ENCODE results near the gene GLT6D1. TPM values are rescaled to one million over a fixed set of nuclear protein-coding genes. Genes with fewer than 3 reads are reported as not detected.

GLT6D1 gene
- total RNA-seq, 4 donors from 2014 or later = not detected

GRCh38 chr9:135584371-135584770, 55.0 kb downstream of the GLT6D1 start:
- Histone ChIP-seq H3K4me1 (no peaks in the 10 kb centered on the region), H3K36me3 (no peaks in the 10 kb centered on the region), H3K27ac (no peak overlapping the region), H3K4me3 (no peak overlapping the region), H3K27me3 (peaks cover 0 to 70% (median 0%) of the 10 kb centered on the region in 4 donors), H3K9me3 (no peaks in the 10 kb centered on the region)
- intact Hi-C loops (cut with DNase I) = no loop called here
- no peak for DNase-seq
- 17% methylated on average over 1 of the region's 5 CpGs; no CpG with 5 or more reads in 1 of the 2 donors for WGBS, 2 donors
- TF ChIP-seq POLR2A (IDR thresholded peaks at IDR 0.05) (no peak), CTCF (IDR thresholded peaks at IDR 0.05) (no peak)

GRCh38 chr9:135583688-135584011, 55.7 kb downstream of the GLT6D1 start:
- H3K4me1 ChIP-seq = no peaks in the 10 kb centered on the region
- H3K4me3 ChIP-seq = no peak overlapping the region
- intact Hi-C loops (cut with DNase I) = no loop called here
- H3K27ac ChIP-seq = no peak overlapping the region
- DNase-seq = no peak
- H3K9me3 ChIP-seq = no peaks in the 10 kb centered on the region
- TF ChIP-seq POLR2A (IDR thresholded peaks at IDR 0.05) (no peak), CTCF (IDR thresholded peaks at IDR 0.05) (no peak)
- peaks cover 0 to 63% (median 0%) of the 10 kb centered on the region in 4 donors for H3K27me3 ChIP-seq
- 87 to 89% methylated on average over 3 to 8 of the region's 16 CpGs for WGBS, 2 donors
- H3K36me3 ChIP-seq = no peaks in the 10 kb centered on the region

GRCh38 chr9:135582966-135583687, 56.2 kb downstream of the GLT6D1 start:
- WGBS, 2 donors = 90 to 92% methylated on average over 6 to 9 of the region's 19 CpGs
- no peaks in the 10 kb centered on the region for H3K4me1 ChIP-seq
- H3K27ac ChIP-seq = no peak overlapping the region
- TF ChIP-seq POLR2A (IDR thresholded peaks at IDR 0.05) (no peak), CTCF (IDR thresholded peaks at IDR 0.05) (no peak)
- no peak for DNase-seq
- no peak overlapping the region for H3K4me3 ChIP-seq
- H3K36me3 ChIP-seq = no peaks in the 10 kb centered on the region
- intact Hi-C loops (cut with DNase I) = no loop called here
- H3K27me3 ChIP-seq = peaks cover 0 to 60% (median 0%) of the 10 kb centered on the region in 4 donors
- no peaks in the 10 kb centered on the region for H3K9me3 ChIP-seq

- no peak for TF ChIP-seq CTCF (IDR thresholded peaks at IDR 0.05)
- no peak for TF ChIP-seq POLR2A (IDR thresholded peaks at IDR 0.05)
- peaks cover 0 to 60% (median 0%) of the 10 kb centered on the region in 4 donors for H3K27me3 ChIP-seq
- 93 to 95% methylated on average over 4 to 12 of the region's 14 CpGs for WGBS, 2 donors
- no peaks in the 10 kb centered on the region for H3K4me1 ChIP-seq
- DNase-seq = no peak
- no peaks in the 10 kb centered on the region for H3K36me3 ChIP-seq
- no peak overlapping the region for H3K4me3 ChIP-seq
- no peak overlapping the region for H3K27ac ChIP-seq
- H3K9me3 ChIP-seq = no peaks in the 10 kb centered on the region
- intact Hi-C loops (cut with DNase I) = no loop called here
These were observed 56.8 kb downstream of the GLT6D1 start for GRCh38 chr9:135582541-135582940.

GRCh38 chr9:135581636-135582426, 57.5 kb downstream of the GLT6D1 start:
- intact Hi-C loops (cut with DNase I) = no loop called here
- H3K4me3 ChIP-seq = no peak overlapping the region
- DNase-seq = no peak
- WGBS, 2 donors = 83 to 84% methylated on average over 12 of the region's 18 CpGs
- H3K9me3 ChIP-seq = no peaks in the 10 kb centered on the region
- H3K4me1 ChIP-seq = no peaks in the 10 kb centered on the region
- H3K36me3 ChIP-seq = no peaks in the 10 kb centered on the region
- H3K27me3 ChIP-seq = peaks cover 0 to 62% (median 0%) of the 10 kb centered on the region in 4 donors
- no peak overlapping the region for H3K27ac ChIP-seq
- TF ChIP-seq CTCF (IDR thresholded peaks at IDR 0.05) = no peak
- TF ChIP-seq POLR2A (IDR thresholded peaks at IDR 0.05) = no peak
